GM21526 (cell line): Measurements from ENCODE around the gene RBM18.

ENCODE experiments used
- ATAC-seq: cut with Tn5 transposase; IDR thresholded peaks from one replicate; pipeline ENCODE4 v1.9.1; 2021; ENCODE audit warnings: moderate library complexity; ENCODE audit not compliant: unreplicated experiment, low FRiP score

RBM18 gene

GRCh38 chr9:122261469-122261881 is 3.2 kb downstream of the RBM18 start:
- ATAC-seq: no peak

GRCh38 chr9:122258886-122259415 is 5.7 kb downstream of the RBM18 start:
- no peak for ATAC-seq

- ATAC-seq: no peak
Observed at GRCh38 chr9:122256206-122256605, 8.4 kb downstream of the RBM18 start.

GRCh38 chr9:122254761-122255160 is 9.9 kb downstream of the RBM18 start:
- no peak for ATAC-seq

GRCh38 chr9:122252796-122253195 is 11.8 kb downstream of the RBM18 start:
- ATAC-seq: no peak

GRCh38 chr9:122251351-122251750 is 13.3 kb downstream of the RBM18 start:
- ATAC-seq: no peak

GRCh38 chr9:122248448-122248865 is 16.2 kb downstream of the RBM18 start:
- ATAC-seq: no peak

- no peak for ATAC-seq
Observed at GRCh38 chr9:122246666-122247065, 18.0 kb downstream of the RBM18 start.

- no peak for ATAC-seq
Observed at GRCh38 chr9:122244349-122244748, 20.3 kb downstream of the RBM18 start.

GRCh38 chr9:122239722-122240121 is 24.9 kb downstream of the RBM18 start:
- ATAC-seq: no peak

- ATAC-seq: no peak
Observed at GRCh38 chr9:122236681-122237080, 28.0 kb downstream of the RBM18 start.

- no peak for ATAC-seq
Observed at GRCh38 chr9:122234022-122234748, 30.5 kb downstream of the RBM18 start.

GRCh38 chr9:122232796-122233306 is 31.8 kb downstream of the RBM18 start:
- ATAC-seq: no peak

- ATAC-seq: no peak
Observed at GRCh38 chr9:122229485-122229837, 35.2 kb downstream of the RBM18 start.

- no peak for ATAC-seq
Observed at GRCh38 chr9:122228568-122229484, 35.8 kb downstream of the RBM18 start, which contains the start of gene LHX6. Gene LHX6 (minus strand): TSS chr9:122228957. CDS start chr9:122228740, 217 bp downstream.

- no peak for ATAC-seq
Observed at GRCh38 chr9:122228191-122228567, 36.5 kb downstream of the RBM18 start.

GRCh38 chr9:122227575-122227900 is 37.1 kb downstream of the RBM18 start:
- no peak for ATAC-seq

GRCh38 chr9:122226758-122227574 is 37.7 kb downstream of the RBM18 start:
- ATAC-seq: no peak

GRCh38 chr9:122226142-122226757 is 38.4 kb downstream of the RBM18 start:
- no peak for ATAC-seq
